ENCODE data around the gene FRMD6. TPM values are rescaled to one million over a fixed set of nuclear protein-coding genes. Genes with fewer than 3 reads are reported as not detected.

Gene FRMD6
- total RNA-seq, 1 donor from 2014 or later: 10.0 TPM

DNA sequence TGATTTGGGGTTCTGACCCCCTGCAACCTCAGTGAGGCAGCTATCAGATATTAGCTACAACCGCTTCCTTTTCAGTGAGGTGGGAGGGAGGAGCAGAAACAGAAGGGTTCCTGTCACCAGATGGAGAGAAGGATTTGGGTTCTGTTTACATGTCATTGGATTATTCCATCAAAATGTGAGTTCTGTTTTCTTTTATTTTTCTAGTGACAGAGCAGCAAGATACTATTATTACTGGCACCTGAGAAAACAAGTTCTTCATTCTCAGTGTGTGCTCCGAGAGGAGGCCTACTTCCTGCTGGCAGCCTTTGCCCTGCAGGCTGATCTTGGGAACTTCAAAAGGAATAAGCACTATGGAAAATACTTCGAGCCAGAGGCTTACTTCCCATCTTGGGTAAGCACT, 52.8 kb downstream of the FRMD6 start:
- H3K4me3 ChIP-seq: no peak overlapping the region
- H3K36me3 ChIP-seq: peaks cover 21% of the 10 kb centered on the region
- no peaks in the 10 kb centered on the region for H3K4me1 ChIP-seq
- intact Hi-C loops (cut with DNase I): no loop called here
- ATAC-seq: no peak
- no peak overlapping the region for H3K27ac ChIP-seq
- TF ChIP-seq, protein P1, sequence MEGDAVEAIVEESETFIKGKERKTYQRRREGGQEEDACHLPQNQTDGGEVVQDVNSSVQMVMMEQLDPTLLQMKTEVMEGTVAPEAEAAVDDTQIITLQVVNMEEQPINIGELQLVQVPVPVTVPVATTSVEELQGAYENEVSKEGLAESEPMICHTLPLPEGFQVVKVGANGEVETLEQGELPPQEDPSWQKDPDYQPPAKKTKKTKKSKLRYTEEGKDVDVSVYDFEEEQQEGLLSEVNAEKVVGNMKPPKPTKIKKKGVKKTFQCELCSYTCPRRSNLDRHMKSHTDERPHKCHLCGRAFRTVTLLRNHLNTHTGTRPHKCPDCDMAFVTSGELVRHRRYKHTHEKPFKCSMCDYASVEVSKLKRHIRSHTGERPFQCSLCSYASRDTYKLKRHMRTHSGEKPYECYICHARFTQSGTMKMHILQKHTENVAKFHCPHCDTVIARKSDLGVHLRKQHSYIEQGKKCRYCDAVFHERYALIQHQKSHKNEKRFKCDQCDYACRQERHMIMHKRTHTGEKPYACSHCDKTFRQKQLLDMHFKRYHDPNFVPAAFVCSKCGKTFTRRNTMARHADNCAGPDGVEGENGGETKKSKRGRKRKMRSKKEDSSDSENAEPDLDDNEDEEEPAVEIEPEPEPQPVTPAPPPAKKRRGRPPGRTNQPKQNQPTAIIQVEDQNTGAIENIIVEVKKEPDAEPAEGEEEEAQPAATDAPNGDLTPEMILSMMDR (IDR thresholded peaks at IDR 0.05): no peak
- no peaks in the 10 kb centered on the region for H3K9me3 ChIP-seq
- H3K27me3 ChIP-seq (ENCODE audit: low read depth): no peaks in the 10 kb centered on the region
- no peak for DNase-seq

DNA sequence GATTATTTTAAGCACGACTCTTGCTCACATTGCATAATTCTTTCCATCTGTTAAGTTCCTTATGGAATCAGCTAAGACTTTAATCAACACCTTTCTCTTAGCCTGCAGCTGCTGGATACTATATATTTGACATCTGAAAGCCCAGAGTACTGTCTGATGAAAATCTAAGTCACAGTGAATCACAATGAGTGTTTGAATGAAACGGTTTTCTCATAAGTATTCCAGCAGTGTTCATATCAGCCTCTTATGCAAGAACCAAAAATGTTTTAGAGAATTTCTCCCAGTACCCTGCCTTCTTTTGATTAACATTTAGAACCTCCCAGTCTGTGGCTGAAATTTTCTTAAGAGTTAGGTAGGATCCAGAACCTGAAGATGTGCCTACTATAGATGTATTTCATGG, 55.6 kb downstream of the FRMD6 start:
- peaks cover 28% of the 10 kb centered on the region for H3K36me3 ChIP-seq
- H3K9me3 ChIP-seq: no peaks in the 10 kb centered on the region
- H3K27me3 ChIP-seq (ENCODE audit: low read depth): no peaks in the 10 kb centered on the region
- ATAC-seq (no peak), DNase-seq (no peak)
- H3K4me3 ChIP-seq: no peak overlapping the region
- no peaks in the 10 kb centered on the region for H3K4me1 ChIP-seq
- intact Hi-C loops (cut with DNase I): no loop called here
- H3K27ac ChIP-seq: no peak overlapping the region
- TF ChIP-seq, protein P1 (IDR thresholded peaks at IDR 0.05): no peak

DNA sequence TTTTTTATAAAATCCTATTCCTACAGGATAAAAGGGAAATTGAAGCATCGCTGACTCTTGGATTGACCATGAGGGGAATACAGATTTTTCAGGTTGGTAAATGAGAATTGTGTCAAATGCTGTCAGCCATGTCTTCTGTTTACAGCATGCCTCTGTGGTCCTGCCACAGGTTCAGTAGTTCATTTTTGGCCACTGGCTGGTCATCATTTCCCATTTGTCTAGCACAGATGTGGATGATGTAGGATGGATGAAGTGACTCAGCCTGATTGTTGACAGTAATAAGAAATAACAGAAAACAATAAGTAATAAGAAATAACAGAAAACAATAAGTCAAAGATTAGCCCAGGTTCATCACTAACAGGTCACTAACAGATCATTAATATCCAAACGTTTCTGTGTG, 59.8 kb downstream of the FRMD6 start:
- TF ChIP-seq, protein P1 (IDR thresholded peaks at IDR 0.05): no peak
- intact Hi-C loops (cut with DNase I): no loop called here
- no peak overlapping the region for H3K27ac ChIP-seq

DNA sequence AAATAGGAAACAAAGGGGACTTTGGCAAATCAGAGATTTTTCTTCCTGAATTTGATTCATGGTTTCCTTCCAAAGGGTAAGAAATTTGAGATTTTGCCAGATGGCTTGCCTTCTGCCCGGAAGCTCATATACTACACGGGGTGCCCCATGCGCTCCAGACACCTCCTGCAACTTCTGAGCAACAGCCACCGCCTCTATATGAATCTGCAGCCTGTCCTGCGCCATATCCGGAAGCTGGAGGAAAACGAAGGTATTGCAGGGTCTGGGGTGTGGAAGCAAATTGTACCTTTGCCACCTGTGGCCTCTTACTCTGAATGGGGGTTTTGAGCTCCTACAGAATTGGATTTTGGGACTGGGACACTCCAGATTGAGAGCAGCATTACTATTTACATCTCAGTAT, 63.5 kb downstream of the FRMD6 start:
- Histone ChIP-seq H3K36me3 (peaks cover 29% of the 10 kb centered on the region), H3K4me3 (no peak overlapping the region), H3K4me1 (no peaks in the 10 kb centered on the region), H3K27me3 (ENCODE audit: low read depth) (no peaks in the 10 kb centered on the region), H3K27ac (no peak overlapping the region), H3K9me3 (no peaks in the 10 kb centered on the region)
- intact Hi-C loops (cut with DNase I): no loop called here
- DNase-seq (no peak), ATAC-seq (no peak)
- TF ChIP-seq, protein P1 (IDR thresholded peaks at IDR 0.05): no peak

More for the DNA sequence above, 59.8 kb downstream of the FRMD6 start:
- Histone ChIP-seq H3K9me3 (no peaks in the 10 kb centered on the region), H3K4me3 (no peak overlapping the region), H3K4me1 (no peaks in the 10 kb centered on the region), H3K36me3 (peaks cover 25% of the 10 kb centered on the region), H3K27me3 (ENCODE audit: low read depth) (no peaks in the 10 kb centered on the region)
- ATAC-seq (no peak), DNase-seq (no peak)

DNA sequence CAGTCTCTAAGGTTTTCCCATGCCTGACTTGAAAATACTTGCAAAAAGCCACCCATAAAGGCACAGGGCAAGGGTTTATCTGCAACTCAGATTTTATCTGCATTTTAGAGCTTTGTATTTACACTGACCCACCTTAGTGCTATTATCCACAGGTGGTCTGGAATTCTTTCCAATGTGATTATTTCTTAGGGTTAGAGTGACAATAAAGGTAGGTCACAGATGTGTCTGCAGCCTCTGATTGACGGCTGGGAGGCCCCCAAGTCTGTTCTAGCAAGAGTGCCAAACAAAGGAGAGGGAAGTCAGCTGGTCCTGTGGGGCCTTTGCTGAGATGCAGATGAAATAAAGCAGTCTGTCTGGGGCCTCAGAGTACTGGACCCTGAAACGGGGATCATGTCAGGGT, 64.0 kb downstream of the FRMD6 start:
- no peaks in the 10 kb centered on the region for H3K9me3 ChIP-seq
- no peak for ATAC-seq
- H3K27ac ChIP-seq: no peak overlapping the region
- H3K4me1 ChIP-seq: no peaks in the 10 kb centered on the region
- peaks cover 32% of the 10 kb centered on the region for H3K36me3 ChIP-seq
- intact Hi-C loops (cut with DNase I): no loop called here
- H3K4me3 ChIP-seq: no peak overlapping the region
- DNase-seq: no peak
- TF ChIP-seq, protein P1 (IDR thresholded peaks at IDR 0.05): no peak
- H3K27me3 ChIP-seq (ENCODE audit: low read depth): no peaks in the 10 kb centered on the region

DNA sequence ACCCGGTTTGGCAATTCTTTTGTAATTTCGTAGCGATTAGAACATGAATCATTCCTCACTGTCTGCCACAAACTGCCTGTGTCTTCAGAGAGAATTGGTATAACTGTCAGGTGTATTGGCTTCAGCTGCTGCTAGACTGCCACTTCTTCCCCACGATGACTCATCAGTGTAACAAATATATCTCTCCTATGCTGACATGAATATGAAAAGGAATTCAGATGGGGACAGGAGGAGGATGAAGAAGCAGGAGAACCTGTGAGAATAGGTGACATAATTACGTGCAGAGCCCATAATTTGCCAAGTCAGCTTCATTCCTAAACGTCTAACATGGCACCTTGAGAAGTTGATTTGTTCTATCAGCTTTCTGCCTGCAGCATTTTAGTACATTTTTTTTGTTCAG, 64.9 kb downstream of the FRMD6 start:
- intact Hi-C loops (cut with DNase I): no loop called here
- Histone ChIP-seq H3K36me3 (peaks cover 28% of the 10 kb centered on the region), H3K27ac (no peak overlapping the region), H3K27me3 (ENCODE audit: low read depth) (no peaks in the 10 kb centered on the region), H3K4me1 (no peaks in the 10 kb centered on the region), H3K4me3 (no peak overlapping the region), H3K9me3 (no peaks in the 10 kb centered on the region)
- DNase-seq (no peak), ATAC-seq (no peak)
- TF ChIP-seq, protein P1 (IDR thresholded peaks at IDR 0.05): no peak

All from lower lobe of right lung (tissue), 2 donors.